Measurements from ENCODE around the gene PRKAR1A. TPM values are rescaled to one million over a fixed set of nuclear protein-coding genes. Genes with fewer than 3 reads are reported as not detected.

PRKAR1A gene
- total RNA-seq, 1 donor from 2014 or later = 233 TPM

- Histone ChIP-seq H3K4me3 (ENCODE audit: low read depth, low read length) (no peak overlapping the region), H3K36me3 (ENCODE audit: control insufficient read depth, insufficient read depth, low read length) (no peaks in the 10 kb centered on the region), H3K27me3 (ENCODE audit: control insufficient read depth, insufficient read depth, low read length) (no peaks in the 10 kb centered on the region)
- no peak for TF ChIP-seq CTCF (IDR thresholded peaks at IDR 0.05; ENCODE audit: insufficient read depth, low read length, poor library complexity, severe bottlenecking)
- DNase-seq (ENCODE audit: low read depth) = no peak
Observed at GRCh38 chr17:68560966-68561720, 48.9 kb downstream of the PRKAR1A start.

GRCh38 chr17:68562736-68563135, 50.5 kb downstream of the PRKAR1A start:
- Histone ChIP-seq H3K4me3 (ENCODE audit: low read depth, low read length) (no peak overlapping the region), H3K36me3 (ENCODE audit: control insufficient read depth, insufficient read depth, low read length) (no peaks in the 10 kb centered on the region), H3K27me3 (ENCODE audit: control insufficient read depth, insufficient read depth, low read length) (no peaks in the 10 kb centered on the region)
- TF ChIP-seq CTCF (IDR thresholded peaks at IDR 0.05; ENCODE audit: insufficient read depth, low read length, poor library complexity, severe bottlenecking) = no peak
- no peak for DNase-seq (ENCODE audit: low read depth)

- no peak for TF ChIP-seq CTCF (IDR thresholded peaks at IDR 0.05; ENCODE audit: insufficient read depth, low read length, poor library complexity, severe bottlenecking)
- no peaks in the 10 kb centered on the region for H3K27me3 ChIP-seq (ENCODE audit: control insufficient read depth, insufficient read depth, low read length)
- H3K4me3 ChIP-seq (ENCODE audit: low read depth, low read length) = no peak overlapping the region
Observed at GRCh38 chr17:68564415-68565111, 52.3 kb downstream of the PRKAR1A start.

GRCh38 chr17:68565661-68566441, 53.6 kb downstream of the PRKAR1A start:
- Histone ChIP-seq H3K27me3 (ENCODE audit: control insufficient read depth, insufficient read depth, low read length) (no peaks in the 10 kb centered on the region), H3K4me3 (ENCODE audit: low read depth, low read length) (no peak overlapping the region), H3K36me3 (ENCODE audit: control insufficient read depth, insufficient read depth, low read length) (no peaks in the 10 kb centered on the region)
- no peak for DNase-seq (ENCODE audit: low read depth)
- TF ChIP-seq CTCF (IDR thresholded peaks at IDR 0.05; ENCODE audit: insufficient read depth, low read length, poor library complexity, severe bottlenecking) = no peak

More at GRCh38 chr17:68564415-68565111, 52.3 kb downstream of the PRKAR1A start:
- DNase-seq (ENCODE audit: low read depth) = no peak
- no peaks in the 10 kb centered on the region for H3K36me3 ChIP-seq (ENCODE audit: control insufficient read depth, insufficient read depth, low read length)

- TF ChIP-seq CTCF (IDR thresholded peaks at IDR 0.05; ENCODE audit: insufficient read depth, low read length, poor library complexity, severe bottlenecking) = no peak
- no peak for DNase-seq (ENCODE audit: low read depth)
Observed at GRCh38 chr17:68566442-68566738, 54.2 kb downstream of the PRKAR1A start.

More at GRCh38 chr17:68566442-68566738, 54.2 kb downstream of the PRKAR1A start:
- Histone ChIP-seq H3K36me3 (ENCODE audit: control insufficient read depth, insufficient read depth, low read length) (no peaks in the 10 kb centered on the region), H3K4me3 (ENCODE audit: low read depth, low read length) (no peak overlapping the region), H3K27me3 (ENCODE audit: control insufficient read depth, insufficient read depth, low read length) (peaks cover 2% of the 10 kb centered on the region)

Measured in kidney epithelial cell (primary cell).